Measurements from ENCODE around the gene LY6G6F. TPM values are rescaled to one million over a fixed set of nuclear protein-coding genes. Genes with fewer than 3 reads are reported as not detected.

Gene LY6G6F
- total and polyA plus RNA-seq, 2 donors (not counting 3 experiments of a cell fraction or from before 2014, with no cell fraction given): not detected

- H3K4me3 ChIP-seq (replicated peaks in 1 of 3; ENCODE audit: insufficient read depth in 1 of 3, low read depth in 1 of 3, low read length in 3 of 3): no peak overlapping the region
- POLR2A ChIA-PET: no interaction called here
- CTCF ChIA-PET: interaction anchor here (0.7 to 3.2 kb wide), 3 partner anchors 8 to 72 kb away, joined by 3 to 13 read pairs (median 4); no protein-coding TSS in a partner anchor
- H4K20me1 ChIP-seq (replicated peaks; ENCODE audit: control insufficient read depth, extremely low read depth, insufficient read depth, low read length): no peaks in the 10 kb centered on the region
- no peak overlapping the region for H2AFZ ChIP-seq (ENCODE audit: low read depth, low read length)
- DNase-seq (ENCODE audit: low read depth, low spot score): no peak
- no TSS peak for BruUV-seq (replicated peaks)
- no peaks in the 10 kb centered on the region for H3K4me1 ChIP-seq (ENCODE audit: control insufficient read depth, extremely low read depth, insufficient read depth, low read length)
- H3K27me3 ChIP-seq (ENCODE audit: control insufficient read depth in 2 of 2, insufficient read depth in 2 of 2, low read length in 2 of 2): no peaks in the 10 kb centered on the region
- TF ChIP-seq MYC (IDR thresholded peaks at IDR 0.05; ENCODE audit: low read depth, low read length): no peak
- TF ChIP-seq POLR2A (IDR thresholded peaks at IDR 0.05; ENCODE audit: low read depth, low read length): no peak
- TF ChIP-seq POLR2AphosphoS5 (IDR thresholded peaks at IDR 0.05; ENCODE audit: insufficient read depth, low read depth, low read length): no peak
- TF ChIP-seq FOS (IDR thresholded peaks at IDR 0.05; ENCODE audit: borderline replicate concordance, insufficient read depth, low read length): no peak
- no peak for TF ChIP-seq MAX (IDR thresholded peaks at IDR 0.05; ENCODE audit: insufficient read depth, insufficient read length)
- TF ChIP-seq GATA2 (IDR thresholded peaks at IDR 0.05; ENCODE audit: insufficient read depth, insufficient read length, low read depth, low read length): no peak
- TF ChIP-seq CTCF (IDR thresholded peaks at IDR 0.05; ENCODE audit: extremely low read depth in 1 of 2, insufficient read depth in 1 of 2, low read depth in 1 of 2, low read length in 2 of 2): no peak
- H3K79me2 ChIP-seq (ENCODE audit: control insufficient read depth, insufficient read depth, low read length): no peaks in the 10 kb centered on the region
- no peak overlapping the region for H3K4me2 ChIP-seq (ENCODE audit: insufficient read depth, low read length)
- dilution Hi-C loops (cut with MboI; ENCODE audit: extremely low pct_ligation_motif_present, low sequenced_read_pairs): no loop called here
- FAIRE-seq: no peak
- H3K36me3 ChIP-seq (ENCODE audit: control insufficient read depth in 2 of 2, extremely low read depth in 1 of 2, insufficient read depth in 2 of 2, low read length in 2 of 2): peaks cover 2% of the 10 kb centered on the region in 2 experiments
- no peaks in the 10 kb centered on the region for H3K9me1 ChIP-seq (replicated peaks; ENCODE audit: control insufficient read depth, extremely low read depth, insufficient read depth, low read length)
- no peak overlapping the region for H3K9ac ChIP-seq (replicated peaks; ENCODE audit: extremely low read depth, insufficient read depth, low read length)
- H3K9me3 ChIP-seq (replicated peaks; ENCODE audit: control insufficient read depth, insufficient read depth, low read length): no peaks in the 10 kb centered on the region
- H3K27ac ChIP-seq (ENCODE audit: insufficient read depth, low read depth, low read length): no peak overlapping the region
- intact Hi-C loops (cut with micrococcal nuclease): no loop called here
These were observed 51.6 kb downstream of the LY6G6F start for GRCh38 chr6:31758281-31758680.

Small RNA genes lying within 50 kb of the gene (microRNA-seq; reads per million reads assigned to microRNA genes)
- not detected for gene MIR4646 (ENCODE audit: borderline number of aligned reads, borderline replicate concordance)

Small RNA genes lying within 50 kb of the gene (small RNA-seq; reads per million reads assigned to genes)
- not detected for gene LY6G6D (ENCODE audit: insufficient read depth, insufficient read length, low read depth, low replicate concordance)
- gene MIR4646 (ENCODE audit: insufficient read depth, insufficient read length, low read depth, low replicate concordance): not detected
- gene RF00019 (ENCODE audit: insufficient read depth, insufficient read length, low read depth, low replicate concordance): not detected
- gene RNU6-850P (ENCODE audit: insufficient read depth, insufficient read length, low read depth, low replicate concordance): not detected

Other genes starting within 250 kb of the LY6G6F start
Only the 30 nearest of the 39 such genes appear.
- 14.6 and 15.5 TPM in 2 replicates for gene NFKBIL1, start 159.3 kb upstream of the LY6G6F start, total RNA-seq
- 9.9 and 14.2 TPM in 2 replicates for gene NFKBIL1, start 159.3 kb upstream of the LY6G6F start, polyA plus RNA-seq
- 0.46 TPM in 1 of 2 replicates, not detected in the other for gene LTA, start 134.6 kb upstream of the LY6G6F start, total RNA-seq
- gene LTA, start 134.6 kb upstream of the LY6G6F start, polyA plus RNA-seq: 0.08 TPM in 1 of 2 replicates, not detected in the other
- gene TNF, start 131.3 kb upstream of the LY6G6F start, total RNA-seq: not detected in 2 replicates
- gene TNF, start 131.3 kb upstream of the LY6G6F start, polyA plus RNA-seq: not detected in 2 replicates
- gene LTB, start 124.4 kb upstream of the LY6G6F start, total RNA-seq: 1.2 and 1.3 TPM in 2 replicates
- 1.8 and 2.1 TPM in 2 replicates for gene LTB, start 124.4 kb upstream of the LY6G6F start, polyA plus RNA-seq
- 1.00 and 2.0 TPM in 2 replicates for gene LST1, start 120.6 kb upstream of the LY6G6F start, total RNA-seq
- 1.1 and 1.8 TPM in 2 replicates for gene LST1, start 120.6 kb upstream of the LY6G6F start, polyA plus RNA-seq
- gene NCR3, start 113.9 kb upstream of the LY6G6F start, total RNA-seq: not detected in 2 replicates
- gene NCR3, start 113.9 kb upstream of the LY6G6F start, polyA plus RNA-seq: not detected in 2 replicates
- gene AIF1, start 91.6 kb upstream of the LY6G6F start, total RNA-seq: not detected in 2 replicates
- gene AIF1, start 91.6 kb upstream of the LY6G6F start, polyA plus RNA-seq: not detected in 2 replicates
- 218 and 229 TPM in 2 replicates for gene PRRC2A, start 86.2 kb upstream of the LY6G6F start, total RNA-seq
- gene PRRC2A, start 86.2 kb upstream of the LY6G6F start, polyA plus RNA-seq: 88.4 and 114 TPM in 2 replicates
- 314 and 322 TPM in 2 replicates for gene BAG6, start 54.2 kb upstream of the LY6G6F start, total RNA-seq
- gene BAG6, start 54.2 kb upstream of the LY6G6F start, polyA plus RNA-seq: 190 and 234 TPM in 2 replicates
- 0.97 TPM in 1 of 2 replicates, not detected in the other for gene APOM, start 51.0 kb upstream of the LY6G6F start, total RNA-seq
- 2.5 and 2.6 TPM in 2 replicates for gene APOM, start 51.0 kb upstream of the LY6G6F start, polyA plus RNA-seq
- 12.8 and 15.0 TPM in 2 replicates for gene C6orf47, start 46.1 kb upstream of the LY6G6F start, total RNA-seq
- 5.6 and 5.8 TPM in 2 replicates for gene C6orf47, start 46.1 kb upstream of the LY6G6F start, polyA plus RNA-seq
- gene GPANK1, start 41.9 kb upstream of the LY6G6F start, total RNA-seq: 11.7 and 12.6 TPM in 2 replicates
- 13.3 and 17.5 TPM in 2 replicates for gene GPANK1, start 41.9 kb upstream of the LY6G6F start, polyA plus RNA-seq
- 206 and 214 TPM in 2 replicates for gene CSNK2B, start 40.8 kb upstream of the LY6G6F start, total RNA-seq
- gene CSNK2B, start 40.8 kb upstream of the LY6G6F start, polyA plus RNA-seq: 159 and 160 TPM in 2 replicates
- 23.9 and 25.0 TPM in 2 replicates for gene LY6G5B, start 36.9 kb upstream of the LY6G6F start, total RNA-seq
- 13.7 and 15.4 TPM in 2 replicates for gene LY6G5B, start 36.9 kb upstream of the LY6G6F start, polyA plus RNA-seq
- gene LY6G5C, start 25.8 kb upstream of the LY6G6F start, total RNA-seq: 5.2 and 8.2 TPM in 2 replicates
- 11.4 and 11.8 TPM in 2 replicates for gene LY6G5C, start 25.8 kb upstream of the LY6G6F start, polyA plus RNA-seq
- 41.3 and 48.9 TPM in 2 replicates for gene ABHD16A, start 3.5 kb upstream of the LY6G6F start, total RNA-seq
- 60.1 and 60.3 TPM in 2 replicates for gene ABHD16A, start 3.5 kb upstream of the LY6G6F start, polyA plus RNA-seq
- not detected in 2 replicates for gene LY6G6D, start 8.5 kb downstream of the LY6G6F start, total RNA-seq
- gene LY6G6D, start 8.5 kb downstream of the LY6G6F start, polyA plus RNA-seq: not detected in 2 replicates
- 0.35 TPM in 1 of 2 replicates, not detected in the other for gene LY6G6C, start 14.9 kb downstream of the LY6G6F start, total RNA-seq
- 0.33 and 0.41 TPM in 2 replicates for gene LY6G6C, start 14.9 kb downstream of the LY6G6F start, polyA plus RNA-seq
- gene MPIG6B, start 16.5 kb downstream of the LY6G6F start, total RNA-seq: not detected in 2 replicates
- not detected in 2 replicates for gene MPIG6B, start 16.5 kb downstream of the LY6G6F start, polyA plus RNA-seq
- 109 and 116 TPM in 2 replicates for gene DDAH2, start 22.4 kb downstream of the LY6G6F start, total RNA-seq
- gene DDAH2, start 22.4 kb downstream of the LY6G6F start, polyA plus RNA-seq: 168 and 176 TPM in 2 replicates
- 535 and 543 TPM in 2 replicates for gene CLIC1, start 29.7 kb downstream of the LY6G6F start, total RNA-seq
- gene CLIC1, start 29.7 kb downstream of the LY6G6F start, polyA plus RNA-seq: 569 and 578 TPM in 2 replicates
- 43.2 and 43.8 TPM in 2 replicates for gene MSH5, start 33.1 kb downstream of the LY6G6F start, total RNA-seq
- gene MSH5, start 33.1 kb downstream of the LY6G6F start, polyA plus RNA-seq: 24.5 and 27.1 TPM in 2 replicates
- gene SAPCD1, start 55.8 kb downstream of the LY6G6F start, total RNA-seq: 9.4 and 11.7 TPM in 2 replicates
- gene SAPCD1, start 55.8 kb downstream of the LY6G6F start, polyA plus RNA-seq: 1.6 and 3.0 TPM in 2 replicates
- 0.25 and 0.51 TPM in 2 replicates for gene VWA7, start 70.5 kb downstream of the LY6G6F start, total RNA-seq
- 0.11 and 0.21 TPM in 2 replicates for gene VWA7, start 70.5 kb downstream of the LY6G6F start, polyA plus RNA-seq
- 121 and 125 TPM in 2 replicates for gene VARS1, start 88.9 kb downstream of the LY6G6F start, total RNA-seq
- gene VARS1, start 88.9 kb downstream of the LY6G6F start, polyA plus RNA-seq: 36.5 and 37.4 TPM in 2 replicates
- gene LSM2, start 100.1 kb downstream of the LY6G6F start, total RNA-seq: 78.1 and 78.6 TPM in 2 replicates
- 86.0 and 95.5 TPM in 2 replicates for gene LSM2, start 100.1 kb downstream of the LY6G6F start, polyA plus RNA-seq
- gene HSPA1L, start 108.4 kb downstream of the LY6G6F start, total RNA-seq: 0.74 and 0.77 TPM in 2 replicates
- gene HSPA1L, start 108.4 kb downstream of the LY6G6F start, polyA plus RNA-seq: 0.32 and 0.35 TPM in 2 replicates
- 55.6 and 58.3 TPM in 2 replicates for gene HSPA1A, start 108.7 kb downstream of the LY6G6F start, total RNA-seq
- gene HSPA1A, start 108.7 kb downstream of the LY6G6F start, polyA plus RNA-seq: 56.0 and 57.2 TPM in 2 replicates
- 49.3 and 54.0 TPM in 2 replicates for gene HSPA1B, start 120.9 kb downstream of the LY6G6F start, total RNA-seq
- 27.1 and 31.7 TPM in 2 replicates for gene HSPA1B, start 120.9 kb downstream of the LY6G6F start, polyA plus RNA-seq
- gene NEU1, start 156.0 kb downstream of the LY6G6F start, total RNA-seq: 61.3 and 62.8 TPM in 2 replicates
- 111 and 115 TPM in 2 replicates for gene NEU1, start 156.0 kb downstream of the LY6G6F start, polyA plus RNA-seq

Data from endothelial cell of umbilical vein (primary cell).